ENCODE measurements around the gene ETV6.
"Not testable (repeated sequence)": the region's sequence is repeated elsewhere in the genome, so short reads cannot be mapped to it uniquely, and the experiment has no call there.

Gene ETV6

GRCh38 chr12:11668611-11669010, 19.1 kb downstream of the ETV6 start:
- DNase-seq (ENCODE audit: low read depth) = no peak

- DNase-seq (ENCODE audit: low read depth) = no peak
Observed at GRCh38 chr12:11669348-11669747, 19.9 kb downstream of the ETV6 start.

GRCh38 chr12:11672256-11673191, 23.1 kb downstream of the ETV6 start:
- no peak for DNase-seq (ENCODE audit: low read depth)

GRCh38 chr12:11673666-11674461, 24.4 kb downstream of the ETV6 start:
- DNase-seq (ENCODE audit: low read depth) = no peak

- DNase-seq (ENCODE audit: low read depth) = no peak
Observed at GRCh38 chr12:11674894-11675390, 25.5 kb downstream of the ETV6 start.

GRCh38 chr12:11676052-11676451, 26.6 kb downstream of the ETV6 start:
- no peak for DNase-seq (ENCODE audit: low read depth)

DNA sequence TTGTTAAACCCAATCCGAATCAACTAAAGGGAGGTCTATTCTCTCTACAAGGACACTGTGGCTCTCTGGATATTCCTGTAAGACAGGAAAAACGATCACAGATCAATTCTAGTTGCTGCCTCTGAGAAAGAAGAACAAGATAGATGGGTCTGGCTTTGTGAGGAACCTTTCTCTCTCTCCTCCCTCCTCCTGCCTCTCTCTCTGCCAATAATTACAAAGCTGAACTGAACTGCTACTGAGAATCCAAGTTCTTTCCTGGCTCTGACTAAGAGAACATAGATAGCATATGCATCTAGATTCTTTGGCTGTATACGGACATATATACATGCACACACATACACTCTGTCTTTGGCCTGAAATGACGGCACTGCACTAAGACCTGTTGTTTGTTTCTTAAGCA, 27.6 kb downstream of the ETV6 start:
- no peak for DNase-seq (ENCODE audit: low read depth)

DNA sequence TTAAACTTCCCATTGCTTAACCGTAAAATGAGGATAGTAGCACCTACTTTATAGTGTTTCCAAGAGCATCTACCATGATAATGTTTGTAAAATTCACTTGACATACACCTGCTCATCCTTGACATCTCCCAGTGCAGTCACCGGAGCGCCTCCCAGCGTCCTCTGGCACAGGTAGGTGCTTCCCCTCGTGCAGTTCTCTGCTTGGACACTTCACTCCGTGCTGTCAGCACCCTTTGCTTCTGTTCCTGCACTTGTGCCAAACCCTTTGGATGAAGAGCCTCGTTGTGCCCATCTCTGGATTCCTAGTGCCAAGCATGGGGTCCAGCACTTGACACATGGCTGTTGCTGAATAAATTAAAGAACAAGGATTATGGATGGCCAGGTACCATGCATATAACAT, 28.3 kb downstream of the ETV6 start:
- no peak for DNase-seq (ENCODE audit: low read depth)

DNA sequence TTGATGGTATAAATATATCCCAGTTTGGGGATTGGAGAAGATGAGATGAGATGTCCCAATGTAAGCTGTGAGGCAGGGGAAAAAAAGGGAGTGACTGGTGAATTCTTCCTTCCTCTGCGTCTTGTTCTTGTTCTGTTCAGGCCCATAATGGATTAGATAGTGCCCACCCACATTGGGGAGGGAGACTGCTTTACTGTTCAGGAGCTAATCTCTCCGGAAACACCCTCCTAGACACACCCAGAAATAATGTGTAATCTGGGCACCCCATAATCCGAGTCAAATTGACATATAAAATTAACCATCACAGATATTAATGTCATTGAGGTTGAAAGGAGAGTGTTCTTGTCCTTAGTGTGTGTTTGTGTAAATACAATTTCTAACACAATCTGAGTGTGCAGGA, 29.3 kb downstream of the ETV6 start:
- DNase-seq (ENCODE audit: low read depth) = no peak

GRCh38 chr12:11681207-11681606, 31.7 kb downstream of the ETV6 start:
- no peak for DNase-seq (ENCODE audit: low read depth)

- DNase-seq (ENCODE audit: low read depth) = not testable (repeated sequence)
Observed at GRCh38 chr12:11681695-11682094, 32.2 kb downstream of the ETV6 start.

- no peak for DNase-seq (ENCODE audit: low read depth)
Observed at GRCh38 chr12:11684393-11684792, 34.9 kb downstream of the ETV6 start.

- no peak for DNase-seq (ENCODE audit: low read depth)
Observed at GRCh38 chr12:11684811-11685210, 35.3 kb downstream of the ETV6 start.

- DNase-seq (ENCODE audit: low read depth) = no peak
Observed at GRCh38 chr12:11685316-11685715, 35.8 kb downstream of the ETV6 start.

DNA sequence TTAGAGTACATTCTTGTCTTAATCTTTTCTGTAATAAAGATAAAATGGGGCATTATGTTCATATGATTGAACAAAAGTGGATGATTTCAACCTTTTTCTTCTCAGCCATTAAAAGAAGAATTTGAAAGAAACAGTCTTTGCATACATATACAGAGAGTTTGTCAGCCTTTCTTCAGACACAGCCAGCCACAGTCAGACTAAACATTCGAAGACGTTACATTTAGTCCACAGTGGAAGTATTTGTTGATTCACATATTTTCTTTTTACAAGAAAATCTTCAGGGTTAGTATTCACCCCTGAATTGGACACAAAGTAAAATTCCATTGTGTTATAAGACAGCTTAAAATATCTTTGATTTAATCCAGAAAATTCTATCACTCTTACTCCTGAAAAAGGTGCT, 36.2 kb downstream of the ETV6 start:
- no peak for DNase-seq (ENCODE audit: low read depth)

- DNase-seq (ENCODE audit: low read depth) = no peak
Observed at GRCh38 chr12:11686120-11686519, 36.6 kb downstream of the ETV6 start.

GRCh38 chr12:11687528-11687927, 38.1 kb downstream of the ETV6 start:
- no peak for DNase-seq (ENCODE audit: low read depth)

DNA sequence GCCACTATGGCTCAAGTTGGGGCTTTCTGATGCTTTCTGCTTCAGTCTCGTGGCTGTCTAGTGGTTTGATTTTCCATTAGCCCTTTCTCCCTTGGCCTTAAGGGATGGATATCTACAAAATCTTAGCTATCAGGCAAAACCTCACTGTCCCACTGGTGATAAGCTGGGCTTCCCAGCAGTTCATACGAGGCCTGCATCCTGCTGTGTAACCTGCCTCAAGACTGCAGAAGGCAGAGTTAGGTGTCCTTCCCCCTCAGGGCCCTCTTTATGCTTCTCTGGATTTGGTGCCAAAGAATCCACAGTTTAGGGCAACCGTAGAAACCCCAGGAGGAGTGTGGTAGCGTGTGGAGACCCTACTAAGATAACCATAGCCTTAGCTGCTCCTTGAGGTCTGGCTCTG, 38.9 kb downstream of the ETV6 start:
- DNase-seq (ENCODE audit: low read depth) = no peak

- DNase-seq (ENCODE audit: low read depth) = no peak
Observed at GRCh38 chr12:11688831-11689230, 39.4 kb downstream of the ETV6 start.

GRCh38 chr12:11689591-11690186, 40.2 kb downstream of the ETV6 start:
- DNase-seq (ENCODE audit: low read depth) = no peak

GRCh38 chr12:11693067-11693466, 43.6 kb downstream of the ETV6 start:
- no peak for DNase-seq (ENCODE audit: low read depth)

DNA sequence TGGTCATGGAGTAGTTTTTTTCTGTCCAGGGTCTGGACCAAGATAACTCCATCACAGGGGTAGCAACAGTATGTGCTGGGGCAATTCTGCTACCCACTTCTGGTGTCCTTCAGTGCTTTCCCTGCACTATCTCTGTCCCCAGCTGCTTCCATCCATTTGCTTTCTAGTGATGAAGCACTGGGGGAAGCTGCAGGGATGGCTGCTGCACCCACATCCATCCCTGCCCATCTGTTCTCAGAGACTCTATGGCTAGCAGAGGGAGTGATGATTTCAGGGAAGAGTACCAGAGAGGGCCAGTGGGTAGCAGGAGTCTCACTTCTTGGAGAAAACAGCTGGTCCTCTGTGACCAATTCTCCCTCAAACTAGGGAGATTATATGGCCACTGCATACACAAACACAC, 44.1 kb downstream of the ETV6 start:
- DNase-seq (ENCODE audit: low read depth) = no peak

- no peak for DNase-seq (ENCODE audit: low read depth)
Observed at GRCh38 chr12:11694528-11694927, 45.1 kb downstream of the ETV6 start.

Data from activated T-helper 1 cell treated with Interleukin-2 at 50 U/mL for 16 hours (primary cell).